Measurements from ENCODE around the gene IPO11.

GRCh38 chr5:62564101-62564500, 151.5 kb downstream of the IPO11 start:
- TF ChIP-seq, protein P1, sequence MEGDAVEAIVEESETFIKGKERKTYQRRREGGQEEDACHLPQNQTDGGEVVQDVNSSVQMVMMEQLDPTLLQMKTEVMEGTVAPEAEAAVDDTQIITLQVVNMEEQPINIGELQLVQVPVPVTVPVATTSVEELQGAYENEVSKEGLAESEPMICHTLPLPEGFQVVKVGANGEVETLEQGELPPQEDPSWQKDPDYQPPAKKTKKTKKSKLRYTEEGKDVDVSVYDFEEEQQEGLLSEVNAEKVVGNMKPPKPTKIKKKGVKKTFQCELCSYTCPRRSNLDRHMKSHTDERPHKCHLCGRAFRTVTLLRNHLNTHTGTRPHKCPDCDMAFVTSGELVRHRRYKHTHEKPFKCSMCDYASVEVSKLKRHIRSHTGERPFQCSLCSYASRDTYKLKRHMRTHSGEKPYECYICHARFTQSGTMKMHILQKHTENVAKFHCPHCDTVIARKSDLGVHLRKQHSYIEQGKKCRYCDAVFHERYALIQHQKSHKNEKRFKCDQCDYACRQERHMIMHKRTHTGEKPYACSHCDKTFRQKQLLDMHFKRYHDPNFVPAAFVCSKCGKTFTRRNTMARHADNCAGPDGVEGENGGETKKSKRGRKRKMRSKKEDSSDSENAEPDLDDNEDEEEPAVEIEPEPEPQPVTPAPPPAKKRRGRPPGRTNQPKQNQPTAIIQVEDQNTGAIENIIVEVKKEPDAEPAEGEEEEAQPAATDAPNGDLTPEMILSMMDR (conservative IDR thresholded peaks at IDR 0.05), result no peak
- no peak for TF ChIP-seq ZFX (IDR thresholded peaks at IDR 0.05)
